Activated gamma-delta T cell (primary cell): Measurements from ENCODE around the gene HOXB4.

Experiments used
- DNase-seq: peaks from one replicate; lab custom pipeline; 2025; lab: John Stamatoyannopoulos, UW

The HOXB4 gene

DNA sequence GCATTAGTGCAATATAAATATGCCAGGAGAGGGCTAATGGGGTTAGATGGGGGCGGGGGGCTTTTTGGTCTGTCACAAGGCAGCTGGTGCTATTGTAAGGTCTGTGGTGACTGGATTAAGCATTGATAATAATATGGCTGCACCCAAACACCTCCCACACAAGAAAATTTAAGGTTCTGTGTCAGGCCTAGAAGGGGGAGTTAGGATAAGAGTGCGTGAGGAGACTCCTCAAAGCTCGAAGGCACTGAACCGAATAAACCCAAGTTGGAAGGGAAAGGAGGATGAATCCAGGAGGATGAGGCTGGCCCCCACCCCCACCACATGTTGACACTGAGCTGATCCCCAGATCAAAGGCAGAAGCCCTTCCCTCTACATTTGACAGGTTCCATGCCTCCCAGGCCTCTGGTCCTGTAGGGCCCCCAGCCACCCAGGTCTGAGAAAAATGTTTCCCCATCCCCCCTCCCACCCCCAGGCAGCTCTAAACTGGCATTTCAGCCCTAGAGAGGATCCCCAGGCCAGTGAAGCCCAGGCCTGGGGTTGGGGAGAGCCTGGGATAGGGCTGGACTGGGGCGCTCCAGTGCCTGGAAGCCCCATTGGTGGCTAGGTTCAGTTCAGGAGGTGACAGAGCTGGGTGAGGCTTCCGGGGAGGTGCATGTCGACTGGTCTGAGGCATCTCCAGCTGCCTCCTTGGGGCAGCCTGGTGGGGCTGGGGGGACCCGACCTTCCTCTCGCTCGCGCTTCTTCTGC lies 49.0 kb downstream of the HOXB4 start:
- DNase-seq, result no peak

DNA sequence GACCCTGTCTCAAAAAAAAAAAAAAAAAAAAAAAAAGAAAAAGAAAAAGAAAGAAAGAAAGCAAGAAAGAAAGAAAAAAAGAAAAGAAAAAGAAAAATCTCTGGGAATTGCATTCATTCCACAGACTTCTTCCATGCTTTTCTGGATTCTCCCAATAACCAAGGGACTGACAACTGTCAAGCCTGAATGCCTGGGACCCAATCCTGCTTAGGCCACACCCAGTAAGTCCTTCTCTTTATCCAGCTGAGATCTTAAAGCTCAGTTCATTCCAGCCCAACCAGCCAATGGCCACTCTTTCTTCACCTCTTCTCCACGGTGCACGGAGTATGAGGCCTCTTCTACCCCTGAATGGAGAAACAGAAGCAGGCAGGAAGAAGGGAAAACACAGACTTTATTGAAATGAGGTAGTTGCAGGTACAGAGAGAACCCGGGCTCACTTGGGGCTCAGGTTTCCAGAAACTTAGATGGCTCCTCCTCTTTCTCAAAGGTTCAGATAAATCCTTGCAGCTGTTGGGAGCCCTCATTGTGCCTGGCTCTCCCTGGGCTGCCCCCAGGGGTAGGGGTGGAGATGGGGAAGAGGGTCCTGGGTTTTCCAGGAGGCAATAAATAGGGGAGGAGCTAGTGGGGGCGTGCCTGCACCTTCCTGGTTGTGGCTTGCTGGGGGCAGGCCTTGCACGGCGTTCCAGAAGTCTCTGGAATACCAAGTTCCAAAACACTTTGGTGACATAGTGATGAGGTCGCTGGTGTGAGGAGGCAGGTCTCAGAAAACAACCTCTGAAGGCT lies 49.8 kb downstream of the HOXB4 start:
- no peak for DNase-seq

DNA sequence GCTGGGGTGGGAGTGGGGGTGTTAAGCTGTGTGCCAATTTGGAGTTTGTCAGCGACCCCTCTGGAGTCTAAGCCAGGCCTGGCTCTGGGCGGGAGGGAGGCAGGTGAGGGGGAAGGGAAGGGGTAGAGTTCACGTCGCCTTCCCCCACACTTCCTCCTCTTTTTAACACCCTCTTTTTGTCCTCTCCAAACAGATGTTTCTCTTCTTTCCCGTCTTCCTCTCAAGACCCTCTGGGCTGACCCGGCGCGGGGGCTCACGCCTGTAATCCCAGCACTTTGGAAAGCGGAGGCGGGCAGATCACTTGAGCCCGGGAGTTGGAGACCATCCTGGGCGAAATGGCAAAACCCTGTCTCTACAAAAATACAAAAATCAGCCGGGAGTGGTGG lies 50.6 kb downstream of the HOXB4 start:
- DNase-seq, result no peak

DNA sequence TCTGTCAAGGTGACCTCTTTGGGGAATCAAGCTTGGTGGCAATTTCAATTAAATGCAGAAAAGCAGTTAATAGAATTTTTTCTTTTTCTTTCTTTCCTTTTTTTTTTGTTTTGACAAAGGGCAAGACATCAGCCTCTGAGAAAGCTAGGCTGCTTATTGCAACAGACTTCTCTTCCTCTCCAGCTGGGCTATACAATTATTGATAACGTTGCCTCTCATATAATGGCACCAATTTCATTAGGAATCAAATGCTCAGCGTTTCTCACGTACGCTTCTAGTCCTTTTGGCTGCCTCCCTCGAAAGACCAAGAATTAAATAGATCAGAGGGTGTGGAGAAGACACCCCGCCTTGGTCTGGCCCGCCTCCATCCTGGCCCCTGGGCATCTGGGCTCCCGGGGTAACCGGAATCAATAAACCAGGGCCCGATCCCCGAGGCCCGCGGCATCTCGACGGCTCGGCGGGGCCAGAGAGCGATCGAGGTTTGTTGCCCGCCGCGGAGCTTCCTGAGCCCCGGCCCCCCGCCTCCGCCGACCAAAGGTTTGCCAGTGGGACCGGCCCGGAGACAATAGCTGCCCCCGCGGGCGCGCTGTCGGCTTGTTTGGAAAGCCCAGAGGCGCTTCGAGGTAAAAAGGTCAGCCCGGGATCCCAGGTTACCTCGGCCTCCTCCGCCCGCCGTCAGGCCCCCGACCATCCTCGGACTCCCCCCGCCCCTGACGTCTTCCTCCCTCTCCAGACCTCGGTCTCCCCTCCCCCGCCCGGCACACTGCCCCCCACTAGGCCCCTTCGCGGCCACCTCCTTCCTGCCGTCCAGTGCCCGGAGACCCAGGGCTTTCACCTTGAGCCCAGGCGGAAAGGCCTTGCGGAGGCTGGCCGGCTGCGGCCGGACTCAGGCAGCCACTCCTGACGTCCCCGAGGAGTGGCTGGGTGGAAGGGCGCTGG lies 51.3 kb downstream of the HOXB4 start:
- no peak for DNase-seq
